ENCODE measurements around the gene TMEM269. TPM values are rescaled to one million over a fixed set of nuclear protein-coding genes. Genes with fewer than 3 reads are reported as not detected.
A peak's percentile ranks its signal among the peaks of the same experiment; 100 is the strongest.

The TMEM269 gene
- total and polyA plus RNA-seq, 9 of the 15 experiments (the other 6 are each of a cell fraction or from before 2014, with no cell fraction given), result 0.09 to 0.49 (median 0.21) TPM

DNA sequence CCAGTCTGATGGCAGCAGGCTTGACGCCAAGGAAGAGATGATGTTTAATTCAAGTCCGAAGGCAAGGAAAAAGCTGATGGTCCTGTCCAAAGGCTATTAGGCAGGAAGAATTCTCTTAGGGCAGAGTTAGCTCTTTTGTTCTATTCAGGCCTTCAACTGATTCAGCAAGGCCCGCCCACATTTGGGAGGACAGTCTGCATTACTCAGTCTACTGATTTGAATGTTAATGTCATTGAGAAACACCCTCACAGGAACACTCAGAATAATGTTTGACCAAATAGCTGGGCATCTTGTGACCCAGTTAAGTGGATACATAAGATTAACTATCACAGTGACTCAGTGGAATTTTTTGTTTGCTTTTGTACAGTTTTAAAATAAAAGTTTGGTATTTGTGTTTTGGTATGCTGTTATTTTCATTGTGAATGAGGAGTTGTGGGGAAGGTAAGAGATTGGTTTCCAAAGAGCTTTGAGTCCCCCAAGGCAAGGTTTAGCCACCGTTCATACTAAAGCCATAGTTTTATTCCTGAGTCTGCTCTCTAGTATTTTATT, 59.9 kb downstream of the TMEM269 start (continued):
- TF ChIP-seq MYBL2 (IDR thresholded peaks at IDR 0.05; ENCODE audit: low read depth) (no peak), MYBL2 (CRISPR knock-in tag; IDR thresholded peaks at IDR 0.05; ENCODE audit: borderline replicate concordance) (no peak), U2AF2 (optimal IDR thresholded peaks at IDR 0.05; ENCODE audit: low read depth, low read length) (no peak), RBBP5 (IDR thresholded peaks at IDR 0.05; ENCODE audit: borderline replicate concordance, insufficient read depth, low read length, poor library complexity, severe bottlenecking) (no peak), MTA2 (IDR thresholded peaks at IDR 0.05; ENCODE audit: low read depth) (0 out of 2 replicates have a peak, but pooled peaks have one; percentile 5), ZNF134 (CRISPR knock-in tag; conservative IDR thresholded peaks at IDR 0.05) (peak; percentile 97), NFATC3 (IDR thresholded peaks at IDR 0.05) (0 out of 2 replicates have a peak, but pooled peaks have one; percentile 33), RBM25 (IDR thresholded peaks at IDR 0.05; ENCODE audit: low read depth, low read length, severe bottlenecking) (peak; percentile 58)

DNA sequence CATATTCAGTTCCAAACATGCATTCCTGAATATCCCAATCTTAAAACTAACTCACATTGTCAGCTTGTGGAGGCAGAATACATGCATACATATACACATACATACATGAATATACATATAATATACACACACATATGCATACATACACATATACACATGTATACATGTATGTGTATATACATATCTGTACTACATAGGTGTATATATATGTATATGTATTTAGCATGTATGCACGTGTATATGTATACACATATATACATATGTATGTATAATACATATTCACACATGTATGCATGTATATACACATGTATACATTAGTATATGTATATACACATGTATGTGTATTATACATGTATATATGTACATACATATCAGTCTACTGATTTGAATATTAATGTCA, 60.4 kb downstream of the TMEM269 start:
- ChIA-PET POLR2A (interaction anchor here (0.5 to 6.4 kb wide), 3 partner anchors 12 to 317 kb away, joined by 4 to 94 read pairs (median 76); partner anchors contain the start of genes ERMAP and SVBP), CTCF (ENCODE audit: low intra/inter-chr PET ratio) (no interaction called here)
- DNase-seq (ENCODE audit: extremely low read depth in 1 of 4, low spot score in 3 of 4) (no peak), FAIRE-seq (no peak), ATAC-seq (no peak)
- no peaks in the 10 kb centered on the region for H3K27me3 ChIP-seq (ENCODE audit: control insufficient read depth in 2 of 2, insufficient read depth in 2 of 2, low read length in 2 of 2)
- no peaks in the 10 kb centered on the region for H3K9me3 ChIP-seq (replicated peaks; ENCODE audit: control insufficient read depth, insufficient read depth, low read depth, low read length)
- no peak overlapping the region; a peak in 1 of 4 replicates for H3K9ac ChIP-seq (ENCODE audit: insufficient read depth in 1 of 2, low read depth in 2 of 2, low read length in 2 of 2)
- 13% methylated on average over 1 of the region's 1 CpG for WGBS (ENCODE audit: insufficient coverage, low coverage, missing lambda C conversion rate)
- BruUV-seq (replicated peaks), result no TSS peak
- no peak overlapping the region; the same call in 1 of the 2 replicates for H3K4me3 ChIP-seq
- in situ Hi-C loops (cut with MboI) (no loop called here), intact Hi-C loops (cut with micrococcal nuclease) (loop anchor here (5.0 kb wide), 1 partner anchor 78 kb away; the partner anchor contains the start of genes C1orf50 and P3H1)
- H4K20me1 ChIP-seq (replicated peaks; ENCODE audit: control insufficient read depth, insufficient read depth, low read length), result no peaks in the 10 kb centered on the region
- no peak overlapping the region for H3K27ac ChIP-seq (ENCODE audit: extremely low read depth, low read depth, low read length)
- H3K9me1 ChIP-seq (ENCODE audit: control insufficient read depth, insufficient read depth, low read length), result no peaks in the 10 kb centered on the region
- H3K79me2 ChIP-seq (ENCODE audit: control insufficient read depth, insufficient read depth, low read length), result peaks cover 34% of the 10 kb centered on the region
- peaks cover 14 to 32% of the 10 kb centered on the region in 2 experiments for H3K4me1 ChIP-seq (replicated peaks in 1 of 2; ENCODE audit: control insufficient read depth in 2 of 2, insufficient read depth in 2 of 2, low read length in 2 of 2)
- H2AFZ ChIP-seq (ENCODE audit: low read depth, low read length), result no peak overlapping the region
- peak overlapping the region; percentile 96; the same call in 1 of the 2 replicates for H3K4me2 ChIP-seq (ENCODE audit: insufficient read depth, low read length)
- H3K36me3 ChIP-seq (ENCODE audit: control insufficient read depth, insufficient read depth, low read length), result peaks cover 55% of the 10 kb centered on the region
- no peak for TF ChIP-seq BCL6 (CRISPR knock-in tag; IDR thresholded peaks at IDR 0.05)
- TF ChIP-seq KDM4B (IDR thresholded peaks at IDR 0.05; ENCODE audit: borderline replicate concordance in 2 of 2, low read depth in 1 of 2), result peak in 1 of 2 experiments; percentile 68; a peak in 1 of 4 replicates
- no peak for TF ChIP-seq SMARCA4 (IDR thresholded peaks at IDR 0.05)
- TF ChIP-seq POLR2H (tag; IDR thresholded peaks at IDR 0.05; ENCODE audit: low read depth), result peak; percentile 29; the same call in 1 of the 2 replicates
- TF ChIP-seq KDM1A (IDR thresholded peaks at IDR 0.05), result peak in 1 of 2 experiments; percentile 96; a peak in 2 of 4 replicates
- peak; percentile 88 for TF ChIP-seq THRAP3 (IDR thresholded peaks at IDR 0.05; ENCODE audit: borderline replicate concordance)
- 0 out of 2 replicates have a peak, but pooled peaks have one; percentile 20 for TF ChIP-seq NR2C1 (IDR thresholded peaks at IDR 0.05)
- TF ChIP-seq NR2C1 (tag; IDR thresholded peaks at IDR 0.05), result no peak
- TF ChIP-seq, protein P1, sequence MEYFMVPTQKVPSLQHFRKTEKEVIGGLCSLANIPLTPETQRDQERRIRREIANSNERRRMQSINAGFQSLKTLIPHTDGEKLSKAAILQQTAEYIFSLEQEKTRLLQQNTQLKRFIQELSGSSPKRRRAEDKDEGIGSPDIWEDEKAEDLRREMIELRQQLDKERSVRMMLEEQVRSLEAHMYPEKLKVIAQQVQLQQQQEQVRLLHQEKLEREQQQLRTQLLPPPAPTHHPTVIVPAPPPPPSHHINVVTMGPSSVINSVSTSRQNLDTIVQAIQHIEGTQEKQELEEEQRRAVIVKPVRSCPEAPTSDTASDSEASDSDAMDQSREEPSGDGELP (CRISPR knock-in tag; IDR thresholded peaks at IDR 0.05; ENCODE audit: borderline replicate concordance), result no peak
- TF ChIP-seq POLR2A (conservative IDR thresholded peaks at IDR 0.05), result peak; percentile 57; the same call in 1 of the 2 replicates
- no peak for TF ChIP-seq MXI1 (IDR thresholded peaks at IDR 0.05; ENCODE audit: low read depth, low read length)
- peak; percentile 80; the same call in 1 of the 2 replicates for TF ChIP-seq ARID2 (IDR thresholded peaks at IDR 0.05)
- TF ChIP-seq TAF9B (IDR thresholded peaks at IDR 0.05; ENCODE audit: partially characterized antibody), result peak; percentile 46
- peak; percentile 34 to 89 for TF ChIP-seq NCOA2 (IDR thresholded peaks at IDR 0.05; ENCODE audit: partially characterized antibody in 2 of 2)
- peak; percentile 48 for TF ChIP-seq NCOR1 (IDR thresholded peaks at IDR 0.05)
- TF ChIP-seq PHF8 (IDR thresholded peaks at IDR 0.05; ENCODE audit: borderline replicate concordance, low read length), result no peak
